SKM-1 (cell line): Measurements from ENCODE around the gene ADAMTS2.

Experiments
- DNase-seq: peaks from one replicate; lab custom pipeline; 2025; ENCODE audit not compliant: unreplicated experiment; lab: John Stamatoyannopoulos, UW

Gene ADAMTS2

DNA sequence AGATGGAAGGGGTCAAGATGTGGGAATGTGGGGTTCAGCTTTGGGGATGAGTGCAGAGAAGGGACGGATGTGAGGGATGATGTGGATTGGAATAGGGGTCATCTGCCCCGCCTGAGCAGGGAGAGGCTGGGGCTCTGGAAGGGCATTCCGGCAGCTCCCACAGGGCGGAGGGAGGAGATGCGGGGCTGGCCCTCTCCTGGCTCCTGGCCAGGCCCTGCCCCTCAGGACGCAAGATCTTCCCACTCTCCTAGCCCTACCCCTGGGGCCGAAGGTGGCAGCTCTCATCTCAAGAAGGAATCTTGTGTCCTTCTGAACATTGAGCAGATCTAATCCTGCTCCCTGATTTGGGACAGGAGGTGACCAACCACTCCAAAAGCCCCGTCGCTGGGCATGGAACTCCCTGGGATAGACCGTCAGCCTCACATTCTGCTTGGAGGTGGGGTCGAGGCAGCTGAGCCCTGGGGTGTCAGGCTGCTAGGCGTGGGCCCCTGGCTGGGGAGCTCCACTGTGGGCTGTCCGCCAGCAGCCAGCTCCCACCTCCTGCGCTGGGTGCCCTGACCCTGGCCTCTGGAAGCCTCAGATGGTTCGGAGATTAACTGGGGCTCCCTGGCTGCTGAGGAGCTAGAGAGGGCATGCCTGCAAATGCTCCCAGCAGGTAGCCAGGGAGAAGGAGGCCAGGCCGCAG, 159.9 kb downstream of the ADAMTS2 start:
- DNase-seq, result no peak

DNA sequence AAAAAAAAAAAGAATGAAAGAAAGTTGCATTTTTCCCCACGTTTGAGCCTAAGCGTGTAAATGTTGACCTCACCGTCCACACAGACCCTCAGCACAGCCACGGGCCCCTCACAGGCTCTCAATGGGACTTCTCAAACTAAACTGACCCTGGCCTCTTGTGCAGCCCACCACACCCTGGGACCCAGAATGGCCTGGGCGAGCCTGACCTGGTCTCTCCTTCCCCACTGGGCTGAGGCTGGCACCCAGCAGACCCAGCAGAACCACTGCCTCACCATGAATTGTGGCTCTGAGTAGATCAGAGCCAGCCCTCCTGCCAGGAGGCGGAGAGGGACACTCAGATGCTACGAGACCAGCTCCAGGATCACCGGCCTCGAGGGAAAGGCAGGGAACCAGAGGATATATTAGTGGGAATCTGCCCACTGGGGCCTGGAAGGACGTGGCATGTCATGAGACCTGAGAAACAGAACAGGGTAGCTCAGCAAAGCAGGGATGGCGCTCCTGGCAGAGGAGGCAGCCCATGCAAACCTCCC, 160.7 kb downstream of the ADAMTS2 start:
- no peak for DNase-seq

DNA sequence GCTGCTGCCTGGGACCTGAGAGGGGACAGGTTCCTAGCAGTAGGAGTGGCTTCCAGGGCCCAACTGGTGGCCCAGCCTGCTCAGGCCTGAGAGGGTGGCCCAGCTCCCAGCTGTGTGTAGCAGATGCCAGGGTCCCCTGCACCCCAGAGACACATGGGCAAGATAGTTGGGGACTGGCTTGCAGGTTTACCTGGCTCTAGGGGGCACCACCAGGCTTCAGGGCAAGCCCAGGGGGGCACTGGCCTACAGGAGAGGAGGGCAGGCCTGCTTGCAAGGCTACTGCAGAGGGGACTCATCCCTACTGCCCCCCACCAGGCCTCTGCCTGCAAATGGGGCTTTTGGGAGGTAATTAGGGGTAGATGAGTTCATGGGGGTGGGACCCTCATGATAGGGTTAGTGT, 161.8 kb downstream of the ADAMTS2 start:
- no peak for DNase-seq

DNA sequence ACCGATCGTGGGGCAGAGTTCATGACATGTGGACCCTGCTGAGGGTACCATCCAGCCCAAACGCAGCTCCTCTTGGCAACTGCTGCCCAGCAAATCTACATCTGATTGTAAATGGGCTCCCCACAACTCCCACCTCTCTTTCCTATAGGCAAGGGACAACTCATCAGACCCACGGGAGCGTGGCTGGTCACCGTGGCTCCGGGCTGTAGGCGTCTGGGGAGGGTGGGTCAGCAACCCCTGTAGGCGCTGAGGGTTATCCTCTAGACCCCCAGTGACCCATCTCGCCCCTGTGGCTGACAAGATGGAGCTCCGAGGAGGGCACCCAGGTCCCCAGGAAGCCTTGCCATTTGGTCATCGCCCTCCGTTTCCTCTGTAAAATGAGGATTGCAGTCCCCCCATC, 162.7 kb downstream of the ADAMTS2 start:
- no peak for DNase-seq

DNA sequence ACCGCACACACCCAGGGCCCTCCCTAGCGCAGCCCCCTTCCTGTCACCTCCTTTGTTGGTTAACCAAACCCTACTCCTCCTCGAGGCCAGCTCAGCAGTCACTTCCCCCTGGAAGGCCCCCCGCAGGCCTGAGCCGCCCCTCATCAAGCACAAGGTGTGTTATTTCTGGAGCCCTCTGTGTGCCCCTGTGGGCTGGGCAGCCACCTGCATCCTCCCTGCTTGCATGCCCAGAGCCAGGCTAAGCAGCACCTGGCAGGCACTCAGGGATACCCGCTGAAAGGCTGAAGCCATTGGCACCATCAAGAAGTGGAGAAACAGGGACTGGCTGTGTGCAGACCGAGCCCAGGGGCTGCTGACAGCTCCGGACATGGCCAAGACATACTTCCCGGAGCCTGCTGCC, 163.3 kb downstream of the ADAMTS2 start:
- no peak for DNase-seq

DNA sequence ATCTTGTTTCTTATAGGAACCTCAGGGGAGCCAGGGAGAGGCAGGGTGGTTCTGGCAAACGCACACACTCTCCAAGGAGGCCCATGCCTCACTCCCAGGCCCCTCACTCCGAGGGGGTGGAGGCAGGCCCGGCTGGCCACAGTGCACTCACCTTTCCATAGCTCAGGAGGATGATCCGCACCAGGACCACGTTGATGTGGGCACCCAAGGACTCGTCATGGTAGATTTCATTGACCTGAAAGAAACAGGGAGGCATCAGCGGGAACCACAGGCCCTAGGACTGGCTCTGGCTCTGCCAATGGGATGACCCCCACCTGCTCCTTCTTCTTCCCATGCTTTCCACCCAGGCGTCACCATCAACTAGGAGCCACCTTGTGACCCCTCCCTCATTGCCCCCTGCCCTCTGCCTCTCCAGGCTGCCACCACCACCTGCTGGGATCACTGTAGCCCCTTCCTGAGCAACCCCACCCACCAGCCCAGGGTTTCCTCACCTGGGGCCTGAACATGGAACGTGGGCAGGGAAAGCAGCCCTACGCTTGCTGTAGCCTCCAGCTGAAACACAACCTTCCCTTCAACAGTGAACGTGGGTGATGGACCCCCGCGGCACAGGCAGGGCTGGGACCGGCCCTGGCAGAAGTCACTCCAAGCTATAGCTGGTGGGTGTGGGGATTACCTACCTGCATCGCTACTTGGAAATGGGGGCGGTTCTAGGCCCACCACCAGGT, 164.2 kb downstream of the ADAMTS2 start:
- no peak for DNase-seq

DNA sequence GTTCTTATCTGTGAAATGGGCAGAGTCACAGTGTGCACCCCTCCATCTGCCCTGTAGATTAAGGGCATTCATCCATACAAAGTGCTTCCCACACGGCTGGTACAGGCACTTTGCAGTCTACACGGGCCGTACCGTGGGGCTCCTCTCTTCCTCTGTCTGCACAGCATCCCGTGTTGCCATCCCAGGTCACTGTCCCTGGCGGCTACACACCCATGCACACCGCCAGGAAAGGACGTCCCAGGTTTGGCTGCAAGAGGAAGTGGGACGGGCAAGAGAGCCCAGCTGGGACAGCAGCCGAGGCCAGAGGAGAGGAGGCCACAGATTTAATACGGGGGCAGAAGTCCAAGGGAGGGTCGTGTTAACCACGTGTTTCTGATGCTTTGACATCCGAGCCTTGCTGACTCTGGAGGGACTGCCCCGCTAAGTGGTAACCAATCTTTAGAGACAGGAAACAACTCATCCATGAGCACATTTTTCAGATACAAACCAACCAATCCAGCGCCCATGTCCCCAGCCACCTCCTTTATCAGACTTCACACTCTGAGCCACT, 165.1 kb downstream of the ADAMTS2 start:
- no peak for DNase-seq

DNA sequence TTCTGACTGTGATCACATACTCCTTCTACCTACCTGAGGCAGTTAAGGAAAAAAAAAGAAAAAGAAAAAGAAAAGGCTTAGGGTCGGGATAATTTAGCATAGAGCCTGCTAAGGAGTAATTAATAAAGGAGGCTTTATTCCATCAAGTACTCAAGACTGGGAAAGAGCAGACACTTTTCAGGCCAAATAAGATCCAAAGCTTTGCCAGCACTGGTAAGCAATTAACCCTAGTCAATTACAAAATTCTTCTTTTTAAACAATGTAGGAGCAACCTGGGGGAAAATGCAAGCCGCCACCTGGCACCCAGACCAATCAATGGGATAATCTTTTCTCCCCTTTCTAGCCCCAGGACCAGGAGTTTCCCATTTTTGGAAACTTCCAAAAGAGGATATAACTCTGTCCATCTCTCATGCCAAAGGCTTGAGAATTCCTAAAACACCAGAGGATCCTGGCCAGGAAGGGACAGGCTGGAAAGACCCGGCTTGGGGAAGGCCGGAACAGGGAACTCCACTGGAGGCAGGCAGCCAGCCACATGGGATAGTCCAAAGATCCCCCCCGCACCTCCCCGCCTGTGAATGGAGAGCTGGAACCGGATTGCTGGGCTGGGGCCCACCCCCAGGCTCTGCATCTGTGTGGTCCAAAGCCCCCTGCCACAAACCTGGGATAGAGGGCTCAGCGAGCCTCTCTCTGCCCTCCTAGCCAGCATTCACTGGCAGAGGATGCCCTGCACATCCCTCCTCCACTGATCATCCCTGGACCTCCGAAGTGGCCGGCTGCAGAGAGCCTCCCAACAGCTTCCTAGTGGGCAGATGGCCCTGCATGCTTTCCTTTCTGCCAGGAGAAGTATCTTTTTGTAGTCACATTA, 167.3 kb downstream of the ADAMTS2 start:
- no peak for DNase-seq

DNA sequence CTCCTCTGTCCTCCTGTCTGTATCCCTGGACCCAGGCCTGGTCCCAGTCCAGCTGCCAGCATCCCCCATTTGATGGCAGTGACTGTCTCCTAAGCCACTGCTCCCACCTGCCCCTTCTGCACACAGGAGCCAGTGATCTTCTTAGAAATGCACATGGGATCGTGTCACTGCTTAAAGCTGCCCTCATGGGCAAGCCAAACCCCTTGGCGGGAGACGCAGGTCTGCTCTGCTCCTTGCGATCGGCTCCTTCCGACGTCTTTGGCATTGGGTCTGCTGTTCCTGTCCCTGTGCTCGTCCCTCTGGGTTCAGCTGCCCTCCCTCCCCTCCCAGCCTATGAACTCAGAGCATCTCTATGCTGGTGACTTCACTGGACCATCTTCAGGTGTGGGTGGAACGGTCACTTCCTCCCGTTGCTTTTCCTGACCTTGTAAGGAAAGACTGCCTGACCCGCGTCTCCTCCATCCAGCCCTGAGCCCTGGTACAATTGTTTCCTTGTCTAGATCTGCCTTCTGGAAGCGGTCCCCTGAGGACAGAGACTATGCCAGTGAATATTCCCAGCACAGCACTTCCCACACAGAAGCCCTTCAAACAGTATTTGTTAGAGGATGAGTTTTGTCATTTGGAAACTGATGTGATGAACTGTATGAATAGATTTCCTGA, 168.6 kb downstream of the ADAMTS2 start:
- no peak for DNase-seq

DNA sequence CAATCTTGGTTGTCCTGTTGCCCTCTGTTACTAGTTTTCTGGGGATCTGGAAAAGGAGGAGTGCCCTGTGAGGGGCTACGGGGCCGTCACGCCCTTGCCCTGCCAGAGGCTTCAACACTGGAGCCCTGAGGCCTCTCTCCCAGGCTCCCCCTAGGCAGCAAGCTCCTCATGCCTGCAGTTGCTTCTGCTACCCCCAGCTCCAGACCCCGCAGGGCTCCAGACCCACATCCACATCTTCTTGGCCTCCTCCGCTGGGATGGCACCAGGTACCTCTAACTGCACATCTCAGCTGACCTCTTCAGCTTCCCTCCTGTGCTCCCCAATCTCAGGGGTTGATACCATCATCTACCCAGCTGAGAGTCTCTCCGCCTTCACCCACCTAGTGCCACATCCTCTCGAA, 169.1 kb downstream of the ADAMTS2 start:
- no peak for DNase-seq

DNA sequence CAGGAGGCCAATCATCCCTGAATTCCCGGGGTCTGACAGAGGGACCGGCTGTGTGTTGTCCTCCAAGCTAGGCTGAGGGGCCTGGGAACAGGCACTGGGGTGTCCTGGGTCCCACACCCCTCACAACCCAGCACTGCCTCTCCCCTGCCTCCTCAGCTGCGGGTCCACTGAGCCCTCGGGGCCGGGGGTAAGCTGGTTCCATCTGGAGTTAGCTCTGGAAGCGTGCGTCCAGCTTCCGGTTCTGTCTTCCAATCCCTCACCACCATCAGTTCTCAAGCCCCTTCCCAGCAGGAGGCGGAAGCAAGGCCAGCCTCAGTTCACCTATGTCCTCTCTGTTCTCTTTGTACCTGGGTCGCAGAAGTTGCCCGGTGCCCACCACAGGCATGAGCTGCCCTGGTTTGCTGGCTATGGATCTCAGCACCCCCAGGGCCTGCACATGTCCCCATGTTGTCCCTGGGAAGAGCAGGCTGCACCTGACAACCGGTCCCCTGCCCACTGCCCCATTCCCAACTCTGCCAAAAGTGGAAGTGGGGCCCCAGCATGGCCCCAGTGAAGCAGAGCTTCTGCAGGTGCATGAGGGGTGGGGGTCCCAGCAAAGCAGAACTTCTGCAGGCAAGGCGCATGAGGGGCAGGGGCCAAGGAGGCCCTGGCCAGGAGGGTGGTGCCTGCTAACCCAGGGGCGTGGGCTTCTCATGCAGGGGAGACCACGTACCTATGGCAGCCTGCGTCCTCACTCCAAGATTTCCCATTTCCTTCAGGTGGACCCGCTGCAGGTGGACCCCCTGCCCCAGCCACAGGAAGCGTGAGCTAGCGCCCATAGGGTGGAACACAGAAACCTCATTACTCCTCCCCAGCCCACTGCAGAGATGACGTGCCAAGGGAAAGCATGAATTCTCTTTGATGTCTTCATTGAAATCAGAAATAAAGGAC, 173.2 kb downstream of the ADAMTS2 start:
- no peak for DNase-seq

DNA sequence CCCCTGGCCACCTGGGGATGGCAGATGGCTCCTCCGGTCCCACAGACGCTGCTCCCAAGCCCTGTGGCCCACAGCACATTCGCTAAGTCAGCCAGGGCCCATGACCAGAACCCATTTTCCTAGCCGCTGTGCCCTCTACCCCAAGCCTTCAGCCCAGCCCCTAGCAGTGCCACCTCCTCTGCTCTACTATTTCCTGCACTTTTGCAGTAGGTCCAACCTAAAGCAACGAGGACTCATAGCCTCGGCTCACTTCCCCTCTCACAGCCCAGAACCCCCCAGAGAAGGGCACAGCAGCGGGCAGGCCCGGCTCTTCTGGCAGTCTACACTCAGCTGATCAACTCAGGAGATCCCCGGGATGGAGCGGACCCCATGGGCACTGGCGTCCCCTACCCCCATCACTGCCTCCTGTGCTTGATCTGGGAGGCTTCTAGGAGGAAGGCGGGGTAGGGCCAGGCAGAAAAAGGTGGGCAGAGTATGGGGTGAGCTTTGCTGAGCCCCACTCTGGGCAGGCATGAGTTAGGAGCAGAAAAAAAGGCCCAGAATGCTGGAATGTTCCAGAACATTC, 173.9 kb downstream of the ADAMTS2 start:
- DNase-seq, result no peak

DNA sequence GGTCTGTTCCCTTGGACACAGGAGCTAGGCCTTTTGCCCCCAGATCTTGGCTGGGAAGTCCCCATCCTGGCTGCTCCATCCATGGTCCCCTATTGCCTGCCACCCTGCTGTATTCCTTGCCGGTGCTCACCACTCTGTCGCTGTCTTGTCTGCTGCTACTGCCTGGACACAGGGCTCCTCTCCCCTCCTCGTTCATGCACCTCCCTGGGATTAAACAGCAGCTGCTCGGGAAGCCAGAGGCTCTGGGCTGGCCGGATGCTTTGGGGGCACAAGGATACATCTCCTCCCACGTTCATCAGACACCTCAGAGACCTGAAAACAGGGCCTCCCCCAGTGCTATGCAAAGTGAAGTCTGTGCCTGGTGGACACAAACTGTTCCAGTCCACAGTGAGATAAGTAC, 174.7 kb downstream of the ADAMTS2 start:
- no peak for DNase-seq

DNA sequence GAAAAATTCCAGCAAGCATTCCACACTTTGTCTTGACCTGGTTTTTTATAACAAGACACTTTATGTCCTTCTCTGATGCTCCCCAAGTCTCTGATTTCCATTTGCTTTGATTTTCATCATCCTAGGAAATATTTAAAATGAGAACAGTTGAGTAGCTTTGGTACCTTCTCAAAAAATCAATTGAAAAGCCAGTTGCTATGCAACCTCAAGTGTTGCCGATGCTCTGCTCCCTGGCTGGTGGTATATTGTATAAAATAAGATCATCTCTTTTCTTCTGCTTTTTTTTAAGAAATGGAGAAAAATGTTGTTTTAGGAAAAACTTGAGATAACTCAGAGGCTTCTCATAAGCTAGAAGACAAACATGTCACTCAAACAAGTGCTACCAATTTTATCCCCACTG, 175.4 kb downstream of the ADAMTS2 start:
- no peak for DNase-seq

DNA sequence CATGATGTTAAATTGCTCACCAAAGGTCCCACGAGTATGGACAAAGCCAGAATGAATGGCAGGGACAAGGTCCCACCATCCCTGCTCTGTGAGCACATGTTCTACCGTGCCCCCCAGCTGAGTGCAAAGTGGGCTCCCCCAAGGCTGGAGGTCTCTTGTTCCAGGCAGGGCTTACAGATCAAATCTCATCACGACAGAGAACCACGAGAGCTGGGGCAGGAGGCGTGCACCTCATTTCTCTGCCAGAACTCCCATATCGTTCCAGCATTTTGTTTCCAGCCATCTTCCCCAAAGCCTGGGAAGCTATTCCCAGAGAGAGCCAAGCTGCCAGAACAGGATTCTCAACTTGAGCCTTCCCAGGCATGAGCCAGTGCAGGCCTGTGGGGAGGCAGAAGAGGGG, 176.6 kb downstream of the ADAMTS2 start:
- no peak for DNase-seq

DNA sequence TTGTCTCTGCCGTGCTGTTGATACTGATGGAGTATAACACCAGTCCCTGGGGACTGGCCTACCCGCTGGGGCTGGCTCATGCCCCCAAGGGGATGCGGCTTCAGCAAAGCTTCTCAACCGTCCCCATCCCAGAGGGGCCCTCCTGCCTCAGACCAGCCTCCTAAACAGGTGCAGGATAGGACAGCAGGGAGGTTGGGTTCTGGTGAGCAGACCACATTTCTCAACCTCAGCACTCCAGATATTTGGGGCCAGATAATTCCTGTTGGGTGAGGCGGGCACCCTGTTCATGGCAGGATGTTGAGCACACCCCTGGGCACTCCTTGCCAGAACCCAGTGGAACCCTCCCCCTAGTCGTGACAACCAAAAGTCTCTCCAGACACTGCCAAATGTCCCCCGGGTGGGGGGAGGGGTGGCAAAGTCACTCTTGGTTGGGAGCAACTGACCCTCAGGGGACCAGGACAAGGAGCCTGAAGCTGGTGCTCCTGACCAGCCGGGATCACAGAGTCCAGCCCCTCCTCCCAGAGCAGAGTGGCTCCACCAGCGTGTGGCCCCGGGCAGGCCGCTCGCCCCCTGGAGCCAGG, 177.3 kb downstream of the ADAMTS2 start:
- DNase-seq, result no peak

DNA sequence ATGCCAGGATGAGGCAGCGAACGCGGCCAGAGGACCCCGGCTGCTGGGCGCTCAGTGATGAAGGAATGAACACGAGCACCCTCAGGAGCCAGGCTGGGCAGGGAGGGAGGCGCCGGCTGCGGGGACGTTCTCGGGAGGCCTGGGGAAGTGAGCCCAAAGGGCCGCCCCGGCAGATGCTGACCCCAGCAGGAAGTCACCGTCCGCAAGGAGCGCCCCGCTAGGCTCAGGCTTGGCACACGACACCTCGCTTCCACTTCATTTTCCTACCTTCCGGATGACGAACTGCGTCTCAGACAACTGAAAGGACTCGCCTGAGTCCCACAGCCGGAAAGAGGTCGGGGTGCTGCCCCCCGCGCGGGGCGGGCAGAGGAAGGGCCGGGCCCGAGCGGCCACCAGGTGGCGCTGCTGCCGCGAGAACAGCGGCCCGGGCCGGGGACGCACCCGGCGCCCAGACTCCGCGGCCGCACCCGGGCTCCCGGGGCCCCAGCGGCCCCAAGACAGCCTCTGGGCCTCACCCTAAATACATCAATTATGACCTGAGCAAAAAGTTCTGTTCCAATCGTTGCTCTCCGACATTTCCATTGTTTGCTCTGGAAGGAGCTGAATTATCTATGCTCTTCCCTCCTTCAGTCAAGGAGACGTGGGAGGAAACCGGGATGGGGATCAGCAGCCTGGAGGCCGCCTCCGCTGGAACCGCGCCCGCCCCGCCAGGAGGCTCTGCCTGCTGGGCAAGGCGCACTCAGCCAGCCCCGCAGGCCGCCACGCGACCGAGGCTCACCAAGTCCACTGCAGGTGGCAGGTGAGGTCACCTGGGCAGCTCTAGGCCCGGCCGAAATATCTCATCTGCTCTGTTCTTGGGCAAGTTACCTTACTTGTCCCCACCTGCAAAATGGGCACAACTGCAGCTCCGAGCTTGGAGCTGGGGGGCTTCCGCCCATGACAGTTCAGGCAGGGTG, 178.1 kb downstream of the ADAMTS2 start:
- peak; percentile 23 for DNase-seq
